IPS-18c (cell line): ENCODE results near the gene ALDOB.
A peak's percentile ranks its signal among the peaks of the same experiment; 100 is the strongest.
"Not testable (repeated sequence)": the region's sequence is repeated elsewhere in the genome, so short reads cannot be mapped to it uniquely, and the experiment has no call there.

Experiments
- H3K4me3 ChIP-seq: 2 replicates; pipeline ENCODE4 v1.7.0; 2013; ENCODE audit warnings: low read depth, mild to moderate bottlenecking, low read length, moderate library complexity; ENCODE audit not compliant: insufficient read depth
- H3K9me3 ChIP-seq: one replicate; pipeline ENCODE4 v1.6.1; 2013; ENCODE audit warnings: mild to moderate bottlenecking, low read length, moderate library complexity; ENCODE audit not compliant: control insufficient read depth, insufficient read depth

Gene ALDOB

DNA sequence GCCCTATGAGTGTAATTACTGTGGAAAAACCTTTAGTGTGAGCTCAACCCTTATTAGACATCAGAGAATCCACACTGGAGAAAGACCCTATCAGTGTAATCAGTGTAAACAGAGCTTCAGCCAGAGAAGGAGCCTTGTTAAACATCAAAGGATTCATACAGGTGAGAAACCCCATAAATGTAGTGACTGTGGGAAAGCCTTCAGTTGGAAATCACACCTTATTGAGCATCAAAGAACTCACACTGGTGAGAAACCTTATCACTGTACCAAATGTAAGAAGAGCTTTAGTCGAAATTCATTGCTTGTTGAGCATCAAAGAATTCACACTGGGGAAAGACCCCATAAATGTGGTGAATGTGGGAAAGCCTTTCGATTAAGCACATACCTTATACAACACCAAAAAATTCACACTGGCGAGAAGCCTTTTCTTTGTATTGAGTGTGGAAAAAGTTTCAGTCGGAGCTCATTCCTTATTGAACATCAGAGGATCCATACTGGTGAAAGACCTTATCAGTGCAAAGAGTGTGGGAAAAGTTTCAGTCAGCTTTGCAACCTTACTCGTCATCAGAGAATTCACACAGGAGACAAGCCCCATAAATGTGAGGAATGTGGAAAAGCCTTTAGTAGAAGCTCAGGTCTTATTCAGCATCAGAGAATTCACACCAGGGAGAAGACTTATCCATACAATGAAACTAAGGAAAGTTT lies 27.0 kb downstream of the ALDOB start:
- Histone ChIP-seq H3K9me3 (peaks cover 17% of the 10 kb centered on the region), H3K4me3 (no peak overlapping the region)

DNA sequence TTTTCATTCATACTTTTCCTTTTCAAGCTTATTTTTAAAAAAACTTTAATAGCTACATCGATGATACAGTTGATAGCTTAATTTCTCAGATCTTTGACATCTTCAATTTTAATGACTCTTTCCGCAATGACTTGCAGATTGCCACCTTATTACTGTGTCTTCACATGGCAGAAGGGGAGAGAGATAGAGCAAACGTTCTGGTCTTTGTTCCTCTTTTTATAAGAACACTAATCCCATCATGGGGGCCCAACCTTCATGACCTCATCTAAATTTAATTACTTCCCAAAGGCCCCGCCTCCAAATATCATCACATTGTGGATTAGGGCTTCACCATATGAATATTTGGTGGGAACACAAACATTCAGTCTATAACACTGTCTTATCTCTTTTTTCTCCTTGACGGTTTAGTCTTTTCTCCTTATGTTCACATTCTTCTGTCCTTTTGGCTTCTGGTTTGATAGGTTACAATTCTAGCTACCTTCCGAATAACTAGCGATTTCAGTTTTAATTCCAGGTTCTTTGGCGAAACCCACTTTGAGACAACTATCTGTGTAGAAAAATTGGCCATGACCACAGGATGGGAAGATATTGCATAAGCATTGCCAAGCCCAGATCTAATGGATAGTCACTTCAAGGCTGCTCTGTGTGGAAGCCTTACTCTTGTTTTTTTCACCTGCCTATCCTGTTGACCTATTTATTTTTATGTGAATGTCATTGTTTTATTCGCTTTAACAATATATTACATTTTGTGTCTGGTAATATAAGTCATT lies 31.9 kb downstream of the ALDOB start:
- H3K4me3 ChIP-seq = no peak overlapping the region
- peaks cover 9% of the 10 kb centered on the region for H3K9me3 ChIP-seq

DNA sequence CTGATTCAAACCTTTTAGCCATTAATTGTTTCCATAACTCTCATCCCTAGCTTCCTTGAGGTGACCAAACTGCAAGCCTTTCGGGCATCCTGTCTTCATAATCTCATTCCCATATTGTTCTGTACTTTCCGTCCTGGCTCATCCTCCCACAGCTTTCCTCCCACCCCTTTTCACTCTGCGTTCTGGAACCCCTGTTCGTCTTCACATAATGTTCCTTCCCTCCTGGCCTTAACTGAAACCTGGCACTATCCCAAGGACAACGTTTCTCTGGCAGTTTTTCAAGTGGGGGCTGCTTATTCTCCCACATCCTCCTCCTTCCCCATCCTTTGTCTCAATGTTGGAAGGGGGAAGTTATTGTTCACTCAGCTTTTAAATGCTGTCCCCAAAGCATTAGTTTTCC lies 35.5 kb downstream of the ALDOB start:
- Histone ChIP-seq H3K4me3 (no peak overlapping the region), H3K9me3 (no peaks in the 10 kb centered on the region)

DNA sequence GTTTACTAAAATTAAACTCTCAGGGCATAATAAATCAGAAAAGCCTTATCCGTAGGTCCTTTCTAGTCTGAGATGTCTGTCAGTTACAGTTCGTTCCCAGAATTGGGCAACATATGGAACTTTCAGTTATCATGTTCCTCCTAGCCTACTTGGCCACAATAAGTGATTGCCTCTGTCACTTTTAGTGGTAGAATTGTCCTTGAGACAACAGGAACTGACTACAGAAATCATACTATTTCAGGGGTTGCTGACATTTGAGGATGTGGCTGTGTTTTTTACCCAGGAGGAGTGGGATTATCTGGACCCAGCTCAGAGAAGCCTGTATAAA lies 36.0 kb downstream of the ALDOB start:
- Histone ChIP-seq H3K4me3 (peak overlapping the region; percentile 77), H3K9me3 (no peaks in the 10 kb centered on the region)

DNA sequence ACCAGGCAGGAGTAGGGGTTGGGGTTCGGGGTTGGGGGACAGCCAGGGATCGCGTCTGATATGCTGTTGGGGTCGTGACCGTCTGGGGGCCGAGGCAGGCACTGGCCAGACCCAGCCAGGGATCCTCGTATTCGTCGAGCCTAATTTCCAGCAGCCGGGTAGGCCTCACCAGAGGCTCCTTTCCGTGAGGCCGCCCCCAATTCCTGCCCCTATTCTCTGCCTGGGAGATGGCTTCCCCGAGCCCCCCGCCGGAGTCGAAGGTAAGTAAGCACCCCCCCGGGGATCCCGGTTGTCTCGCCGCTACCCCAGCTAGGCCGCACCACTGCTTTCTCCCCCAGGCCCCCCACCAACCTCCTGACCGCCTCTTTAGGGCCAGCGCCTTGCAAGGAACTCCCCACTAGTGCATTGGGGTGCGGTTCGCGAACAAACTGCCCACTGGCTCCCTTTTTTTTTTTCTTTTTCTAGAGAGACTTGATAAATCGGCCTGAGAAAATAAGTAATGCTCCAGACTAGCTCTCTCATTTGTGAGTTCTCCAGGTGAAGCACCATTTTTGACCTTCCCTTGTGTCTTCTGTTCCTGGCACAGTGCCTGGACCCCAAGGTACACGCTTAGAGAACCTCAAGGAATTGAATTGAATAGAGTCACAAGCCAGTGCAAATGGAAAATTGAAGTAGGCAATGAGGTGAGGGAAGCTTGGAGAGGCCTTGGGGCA lies 36.5 kb downstream of the ALDOB start:
- Histone ChIP-seq H3K4me3 (peak overlapping the region; percentile 77), H3K9me3 (no peaks in the 10 kb centered on the region)

DNA sequence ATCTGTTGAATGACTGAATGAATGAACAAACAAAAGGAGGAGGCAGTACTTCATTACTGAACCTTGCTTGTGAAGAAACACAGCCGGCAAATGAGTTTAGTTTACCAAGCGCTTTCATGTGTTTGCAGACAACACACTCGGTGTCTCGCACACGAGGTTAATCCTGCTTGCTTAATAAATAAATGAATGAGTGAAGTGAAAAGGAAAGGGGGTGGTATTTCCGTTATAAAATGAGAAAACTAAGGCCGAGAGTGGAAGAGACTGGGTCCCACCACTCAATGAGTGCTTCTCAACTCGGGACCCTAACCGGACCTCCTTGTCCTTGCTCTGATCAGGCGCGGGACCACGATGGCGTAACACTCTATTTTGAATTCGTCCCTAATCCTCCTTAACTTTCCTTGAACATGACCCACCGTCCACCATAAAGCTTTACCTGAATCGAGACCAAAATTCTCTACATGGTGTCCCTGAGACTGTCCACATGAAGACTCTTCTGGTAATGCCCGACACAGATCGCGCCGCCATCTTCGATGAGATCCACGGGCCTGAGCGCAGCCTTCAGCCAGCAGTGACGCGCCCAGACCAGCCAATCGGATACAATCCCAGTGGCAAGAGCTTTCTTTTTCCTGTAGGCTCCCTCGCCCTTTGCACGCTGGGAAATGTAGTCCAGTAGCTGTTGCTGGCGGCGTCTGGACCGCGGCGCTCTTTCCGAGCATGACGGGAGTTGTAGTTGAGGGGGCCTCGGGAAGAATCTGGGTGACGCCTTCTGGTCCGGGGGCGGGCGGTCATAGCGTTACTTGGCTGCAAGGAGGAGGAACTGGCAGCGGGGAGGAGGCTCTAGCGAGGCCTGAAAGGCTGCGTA lies 37.3 kb downstream of the ALDOB start, which contains the start of the genes MRPL50 and ZNF189:
MRPL50 (minus strand) TSS at position 551 of the 862 bp plus-strand sequence; CDS start at position 525, 26 bp downstream.
ZNF189 (plus strand) TSS at position 784 of the 862 bp plus-strand sequence. CDS start 306 bp downstream, outside the sequence.
- H3K9me3 ChIP-seq = no peaks in the 10 kb centered on the region
- peak within 1 kb of the TSS; percentile 77 for H3K4me3 ChIP-seq

DNA sequence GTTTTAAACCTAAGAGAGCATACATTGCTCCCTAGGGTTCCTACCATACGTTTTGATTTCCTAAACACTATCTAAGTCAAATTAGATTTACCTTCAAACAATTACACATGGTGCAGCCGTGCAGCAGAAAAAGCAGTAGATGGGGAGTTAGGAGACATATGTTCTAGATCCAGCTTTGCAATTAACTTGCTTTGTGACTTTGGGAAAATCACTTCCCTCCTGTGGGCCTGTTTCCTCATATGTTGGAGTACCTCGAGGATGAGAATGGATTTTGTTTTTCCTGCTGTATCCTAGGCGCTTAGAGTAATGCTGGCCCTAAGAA lies 37.9 kb downstream of the ALDOB start:
- Histone ChIP-seq H3K4me3 (peak overlapping the region; percentile 61), H3K9me3 (no peaks in the 10 kb centered on the region)

DNA sequence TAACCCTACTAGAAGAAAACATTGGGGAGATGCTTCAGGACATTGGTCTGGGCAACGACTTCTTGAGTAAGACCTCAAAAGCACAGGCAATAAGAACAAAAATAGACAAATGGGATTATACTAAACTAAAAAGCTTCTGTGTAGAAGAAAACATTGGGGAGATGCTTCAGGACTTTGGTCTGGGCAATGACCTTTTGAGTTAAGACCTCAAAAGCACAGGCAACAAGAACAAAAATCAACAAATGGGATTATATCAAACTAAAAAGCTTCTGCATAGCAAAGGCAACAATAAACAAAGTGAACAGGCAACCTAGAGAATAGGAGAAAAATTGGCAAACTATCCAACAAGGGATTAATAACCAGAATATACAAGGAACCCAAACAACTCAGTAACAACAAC lies 40.9 kb downstream of the ALDOB start:
- no peaks in the 10 kb centered on the region for H3K9me3 ChIP-seq
- H3K4me3 ChIP-seq = no peak overlapping the region

DNA sequence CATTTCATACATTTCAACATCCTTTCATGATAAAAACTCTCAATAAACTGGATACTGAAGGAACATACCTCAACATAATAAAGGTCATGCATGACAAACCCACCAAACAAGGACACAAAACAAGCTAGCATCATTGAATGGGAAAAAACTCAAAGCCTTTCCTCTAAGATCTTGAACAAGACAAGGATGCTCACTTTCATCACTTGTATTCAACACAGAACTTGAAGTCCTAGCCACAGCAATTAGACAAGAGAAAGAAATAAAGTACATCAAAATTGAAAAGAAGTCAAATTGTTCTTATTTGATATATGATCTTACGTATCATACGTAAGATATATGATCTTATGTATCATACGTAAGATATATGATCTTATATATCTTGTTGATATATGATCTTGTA lies 42.4 kb downstream of the ALDOB start:
- H3K4me3 ChIP-seq = no peak overlapping the region

DNA sequence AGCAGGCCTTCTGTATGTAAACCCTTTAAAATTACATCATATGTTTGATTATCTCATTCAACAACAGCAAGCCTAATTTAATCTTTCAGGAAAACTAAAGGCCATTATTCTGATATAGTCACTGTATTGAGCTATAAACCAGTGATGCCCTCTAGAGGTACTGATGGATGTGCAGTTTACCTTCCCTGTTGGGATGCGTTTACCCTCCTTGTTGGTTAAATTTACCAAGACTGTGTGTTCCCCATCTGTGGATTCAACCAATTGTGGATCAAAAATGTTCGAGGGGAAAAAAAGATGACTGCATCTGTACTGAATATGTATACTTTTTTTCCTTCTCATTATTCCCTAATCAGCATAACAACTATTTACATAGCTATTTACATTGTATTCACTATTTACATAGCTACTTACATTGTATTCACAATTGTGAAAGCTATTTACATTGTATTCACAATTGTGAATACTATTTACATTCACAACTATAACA lies 47.0 kb downstream of the ALDOB start:
- Histone ChIP-seq H3K4me3 (no peak overlapping the region), H3K9me3 (peaks cover 5% of the 10 kb centered on the region)

More for the DNA sequence above, 42.4 kb downstream of the ALDOB start:
- H3K9me3 ChIP-seq = no peaks in the 10 kb centered on the region

DNA sequence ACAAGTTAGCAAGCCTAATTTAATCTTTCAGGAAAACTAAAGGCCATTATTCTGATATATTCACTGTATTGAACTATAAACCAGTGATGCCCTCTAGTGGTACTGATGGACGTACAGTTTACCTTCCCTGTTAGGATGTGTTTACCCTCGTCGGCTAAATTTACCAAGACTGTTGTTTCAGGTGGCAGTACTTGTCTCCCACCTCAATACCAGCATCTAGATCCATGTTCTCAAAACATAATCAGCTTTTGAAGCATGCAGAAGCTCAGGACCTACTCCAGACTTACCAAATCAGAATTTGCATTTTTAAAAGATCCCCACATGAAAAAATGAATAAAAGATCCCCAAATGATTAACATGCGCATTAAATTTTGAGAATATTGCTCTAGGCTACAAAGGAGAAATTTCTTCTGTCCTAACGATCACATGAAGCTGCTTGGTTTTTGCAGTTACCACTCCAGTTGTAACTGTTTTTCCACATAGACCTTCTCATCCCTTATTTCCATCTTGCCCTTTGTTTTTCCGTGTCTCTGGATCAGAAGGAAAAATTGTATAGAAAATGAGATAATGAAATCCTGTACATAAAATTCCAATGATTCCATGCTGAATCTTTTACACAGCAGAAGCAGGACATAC lies 47.6 kb downstream of the ALDOB start:
- Histone ChIP-seq H3K9me3 (peaks cover 5% of the 10 kb centered on the region), H3K4me3 (no peak overlapping the region)

DNA sequence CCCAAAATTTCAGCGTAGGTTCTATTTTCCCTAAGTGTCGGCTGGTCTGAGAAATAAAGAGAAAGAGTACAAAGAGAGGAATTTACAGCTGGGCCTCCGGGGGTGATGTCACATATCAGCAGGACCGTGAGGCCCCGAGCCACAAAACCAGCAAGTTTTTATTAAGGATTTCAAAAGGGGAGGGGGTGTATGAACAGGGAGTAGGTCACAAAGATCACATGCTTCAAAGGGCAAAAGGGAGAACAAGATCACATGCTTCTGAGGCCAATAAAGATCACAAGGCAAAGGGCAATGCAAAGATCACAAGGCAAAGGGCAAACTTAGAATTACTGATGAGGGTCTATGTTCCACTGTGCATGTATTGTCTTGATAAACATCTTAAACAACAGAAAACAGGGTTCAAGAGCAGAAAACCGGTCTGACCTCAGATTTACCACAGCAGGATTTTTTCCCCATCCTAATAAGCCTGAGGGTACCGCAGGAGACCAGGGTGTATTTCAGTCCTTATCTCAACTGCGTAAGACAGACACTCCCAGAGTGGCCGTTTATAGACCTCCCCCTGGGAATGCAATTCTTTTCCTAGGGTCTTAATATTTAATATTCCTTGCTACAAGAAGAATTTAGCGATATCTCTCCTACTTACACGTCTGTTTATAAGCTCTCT lies 50.6 kb downstream of the ALDOB start, which contains the start of gene BAAT:
BAAT (minus strand) TSS at position 134 of the 664 bp plus-strand sequence. CDS start 13,602 bp downstream, outside the sequence.
- not testable (repeated sequence) for H3K4me3 ChIP-seq

DNA sequence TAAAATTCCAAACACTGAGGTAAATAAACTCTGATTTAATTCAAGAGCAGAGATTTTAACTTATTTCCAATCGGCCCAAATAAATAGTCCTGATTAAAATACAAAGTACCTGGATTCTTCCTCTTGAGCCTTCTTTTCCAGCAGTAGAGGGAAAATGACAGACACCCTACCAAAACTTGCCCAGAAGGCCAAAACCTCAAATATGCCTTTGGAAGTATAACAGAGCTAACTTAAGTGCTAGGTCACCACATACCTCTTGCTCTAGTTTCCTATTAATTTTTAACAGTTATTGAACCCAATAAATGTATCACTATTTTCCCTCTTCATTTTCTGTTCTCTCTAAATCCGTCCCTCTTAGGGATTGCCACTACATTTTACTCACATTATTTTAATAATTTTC lies 52.2 kb downstream of the ALDOB start:
- Histone ChIP-seq H3K4me3 (no peak overlapping the region), H3K9me3 (peaks cover 5% of the 10 kb centered on the region)

More for the DNA sequence above, 50.6 kb downstream of the ALDOB start, which contains the start of gene BAAT:
- H3K9me3 ChIP-seq = not testable (repeated sequence)

DNA sequence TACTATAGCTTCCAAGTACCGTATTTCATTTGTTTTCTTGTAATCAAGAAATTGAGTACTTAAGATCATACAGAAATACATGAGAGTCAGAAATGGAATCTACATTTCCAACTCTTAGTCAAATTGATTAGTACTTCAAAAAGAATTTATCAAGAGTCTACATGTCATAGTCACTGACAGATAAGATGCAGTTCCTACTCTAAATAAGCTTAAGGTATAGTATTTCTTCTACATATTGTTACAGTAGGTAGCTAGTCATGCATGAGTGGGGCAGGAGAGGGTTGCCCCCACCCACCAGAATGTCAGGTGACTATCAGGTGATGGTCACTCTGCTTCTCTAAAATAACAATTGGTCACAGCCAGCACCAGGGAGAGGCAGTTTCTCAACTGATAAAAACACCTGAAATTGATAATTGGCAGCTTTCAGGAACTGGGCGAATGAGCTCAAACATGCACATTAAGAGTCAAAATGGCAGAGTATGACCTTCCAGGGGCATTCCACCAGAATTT lies 53.7 kb downstream of the ALDOB start:
- H3K4me3 ChIP-seq = no peak overlapping the region
- H3K9me3 ChIP-seq = peaks cover 5% of the 10 kb centered on the region

DNA sequence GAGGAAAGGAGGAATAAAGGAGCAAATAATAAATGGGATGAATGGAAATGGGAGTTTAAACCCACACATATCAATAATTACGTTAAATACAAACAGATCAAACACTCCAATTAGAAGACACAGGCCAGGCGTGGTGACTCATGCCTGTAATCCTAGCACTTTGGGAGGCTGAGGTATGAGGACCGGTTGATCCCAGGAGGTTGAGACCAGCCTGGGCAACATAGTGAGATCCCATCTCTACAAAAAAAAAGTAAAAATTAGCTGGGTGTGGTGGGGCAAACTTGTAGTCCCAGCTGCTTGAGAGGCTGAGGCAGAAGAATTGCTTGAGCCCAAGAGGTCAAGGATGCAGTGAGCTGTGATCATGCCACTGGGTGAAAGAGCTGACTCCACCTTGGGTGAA lies 54.5 kb downstream of the ALDOB start:
- H3K4me3 ChIP-seq = no peak overlapping the region
- peaks cover 5% of the 10 kb centered on the region for H3K9me3 ChIP-seq

DNA sequence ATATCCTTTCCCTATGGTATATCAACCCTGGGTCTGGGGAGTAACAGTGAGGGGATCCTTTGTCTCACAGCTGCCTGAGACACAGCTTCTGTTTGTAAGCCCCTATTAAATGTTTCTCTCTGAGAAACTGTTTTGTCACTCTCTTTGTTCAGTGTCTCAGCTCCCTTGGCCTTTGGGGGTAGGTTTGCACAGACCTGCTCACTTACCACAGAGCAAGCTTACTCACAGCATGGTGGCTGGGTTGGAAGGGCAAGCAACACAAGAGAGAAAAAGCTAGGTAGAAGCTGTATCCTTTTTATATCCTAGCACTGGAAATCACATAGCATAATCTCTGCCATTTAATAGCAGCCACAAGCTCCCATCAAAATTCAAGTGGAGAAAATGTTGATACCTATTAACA lies 55.3 kb downstream of the ALDOB start:
- no peak overlapping the region for H3K4me3 ChIP-seq
- H3K9me3 ChIP-seq = peaks cover 5% of the 10 kb centered on the region
